Thoracic aorta (tissue), 2 donors: ENCODE data around the gene ZNF133. TPM values are rescaled to one million over a fixed set of nuclear protein-coding genes. Genes with fewer than 3 reads are reported as not detected.
"Not testable (repeated sequence)": the region's sequence is repeated elsewhere in the genome, so short reads cannot be mapped to it uniquely, and the experiment has no call there.

ENCODE experiments used
- ATAC-seq: fragments of 150-250 bp; one replicate; pipeline ENCODE4 v1.8.0; 2017; ENCODE audit warnings: low read depth; ENCODE audit not compliant: insufficient number of reproducible peaks, low FRiP score
- DNase-seq: peaks from one replicate; pipeline ENCODE4 v3.0.0-alpha.2; 2020; ENCODE audit warnings: low spot score
- H3K27ac ChIP-seq, 2 donors: fragments of 200-600 bp; sonication (generic); 1 replicate in 1 of 2; 2 replicates in 1 of 2; pipeline ENCODE4 v1.5.1; 2016; ENCODE audit warnings: mild to moderate bottlenecking in 2 of 2, moderate library complexity in 2 of 2
- H3K27me3 ChIP-seq: fragments of 200-600 bp; sonication (generic); replicated peaks from 2 replicates; pipeline ENCODE4 v1.6.0; 2016; ENCODE audit warnings: mild to moderate bottlenecking; ENCODE audit not compliant: insufficient read depth
- H3K36me3 ChIP-seq: fragments of 200-600 bp; sonication (generic); one replicate; pipeline ENCODE4 v1.5.1; 2016
- H3K4me1 ChIP-seq, 2 donors: fragments of 200-600 bp; sonication (generic); 1 replicate in 1 of 2; 2 replicates in 1 of 2; pipeline versions ENCODE4 v1.5.1 to v1.6.0; 2016; ENCODE audit warnings: low read depth in 2 of 2, mild to moderate bottlenecking in 1 of 2; ENCODE audit not compliant: control insufficient read depth in 1 of 2
- H3K4me3 ChIP-seq: fragments of 200-600 bp; sonication (generic); 2 replicates; pipeline ENCODE4 v1.5.1; 2016; ENCODE audit warnings: mild to moderate bottlenecking
- H3K9me3 ChIP-seq: fragments of 200-600 bp; sonication (generic); 2 replicates; pipeline ENCODE4 v1.5.1; 2016
- CTCF ChIP-seq: fragments of 200-600 bp; sonication (generic); IDR thresholded peaks from one replicate; pipeline ENCODE4 v1.5.1; 2019; ENCODE audit warnings: antibody characterized with exemption
- total RNA-seq, 2 donors: library from RNA; depleted of rRNA; stranded (reverse); fragments of >200 nt; gene quantifications; one replicate each; pipeline versions ENCODE4 v1.1.0 to v1.2.3, GENCODE V29; 2016

ZNF133 gene
- total RNA-seq, result 10 to 100 TPM in 1 of 2 donors, 1 to 10 TPM in 1; 9.1 to 13.7 TPM

- Histone ChIP-seq H3K27me3 (no peaks in the 10 kb centered on the region), H3K9me3 (no peaks in the 10 kb centered on the region), H3K27ac (peak within 1 kb of the TSS; percentile 94 to 95), H3K36me3 (no peaks in the 10 kb centered on the region), H3K4me3 (peak within 1 kb of the TSS; percentile 94), H3K4me1 (peaks cover 0 to 16% of the 10 kb centered on the region in 2 donors)
- DNase-seq, result peak; percentile 88
- no peak for TF ChIP-seq CTCF
- peak; percentile 96 for ATAC-seq
These were observed at the start of gene ZNF133 for GRCh38 chr20:18287915-18288748. Gene ZNF133 (plus strand): TSS chr20:18288527. CDS start chr20:18305687, 17,160 bp downstream.

- no peaks in the 10 kb centered on the region for H3K27me3 ChIP-seq
- no peaks in the 10 kb centered on the region for H3K9me3 ChIP-seq
- no peaks in the 10 kb centered on the region for H3K36me3 ChIP-seq
- no peaks in the 10 kb centered on the region for H3K4me1 ChIP-seq
- TF ChIP-seq CTCF, result no peak
- H3K27ac ChIP-seq, result no peak overlapping the region
- DNase-seq (no peak), ATAC-seq (no peak)
- H3K4me3 ChIP-seq, result no peak overlapping the region
These were observed 47.3 kb upstream of the ZNF133 start for GRCh38 chr20:18240997-18241396.

DNA sequence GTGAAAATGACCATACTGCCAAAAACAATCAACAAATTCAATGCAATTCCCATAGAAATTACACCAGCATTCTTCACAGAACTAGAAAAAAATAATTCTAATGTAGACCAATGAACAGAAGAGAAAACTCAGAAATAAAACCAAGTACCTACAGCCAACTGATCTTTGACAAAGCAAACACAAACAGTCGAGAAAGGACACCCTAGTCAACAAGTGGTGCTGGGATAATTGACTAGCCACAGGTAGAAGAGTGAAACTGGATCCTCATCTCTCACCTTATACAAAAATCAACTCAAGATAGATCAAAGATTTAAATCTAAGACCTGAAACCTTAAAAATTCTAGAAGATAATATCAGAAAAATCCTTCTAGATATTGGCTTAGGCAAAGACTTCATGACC is 44.5 kb upstream of the ZNF133 start:
- DNase-seq (no peak), ATAC-seq (no peak)
- no peak overlapping the region for H3K4me3 ChIP-seq
- no peaks in the 10 kb centered on the region for H3K4me1 ChIP-seq
- no peaks in the 10 kb centered on the region for H3K36me3 ChIP-seq
- no peaks in the 10 kb centered on the region for H3K9me3 ChIP-seq
- TF ChIP-seq CTCF, result no peak
- no peaks in the 10 kb centered on the region for H3K27me3 ChIP-seq
- H3K27ac ChIP-seq, result no peak overlapping the region

- H3K36me3 ChIP-seq, DNase-seq, H3K27ac ChIP-seq, H3K4me3 ChIP-seq, H3K9me3 ChIP-seq, ATAC-seq, H3K27me3 ChIP-seq, H3K4me1 ChIP-seq: not testable (repeated sequence)
These were observed 39.8 kb upstream of the ZNF133 start for GRCh38 chr20:18248545-18248944.

GRCh38 chr20:18250217-18250616 is 38.1 kb upstream of the ZNF133 start:
- Histone ChIP-seq H3K4me3 (no peak overlapping the region), H3K27ac (no peak overlapping the region), H3K4me1 (no peaks in the 10 kb centered on the region), H3K27me3 (no peaks in the 10 kb centered on the region), H3K36me3 (no peaks in the 10 kb centered on the region), H3K9me3 (no peaks in the 10 kb centered on the region)
- no peak for ATAC-seq
- no peak for DNase-seq
- TF ChIP-seq CTCF, result no peak
